Gastroesophageal sphincter (tissue), 3 donors: Measurements from ENCODE around the gene PRKAR1B.

Experiments used
- POLR2A ChIP-seq, 2 donors: fragments of 450-650 bp; IDR thresholded peaks; one replicate each; pipeline ENCODE4 v1.6.1; 2017; ENCODE audit warnings: antibody characterized with exemption in 2 of 2, mild to moderate bottlenecking in 2 of 2, moderate library complexity in 1 of 2
- TF ChIP-seq, protein P1 (sequence below), 4 experiments: fragments of 200-600 bp in 2 of 4; fragments of 450-650 bp in 2 of 4; sonication (generic) in 1 of 4; IDR thresholded peaks; one replicate each; pipeline ENCODE4 v1.5.1; 2017 to 2019; ENCODE audit warnings: antibody characterized with exemption in 4 of 4, mild to moderate bottlenecking in 2 of 4, moderate library complexity in 2 of 4

DNA sequence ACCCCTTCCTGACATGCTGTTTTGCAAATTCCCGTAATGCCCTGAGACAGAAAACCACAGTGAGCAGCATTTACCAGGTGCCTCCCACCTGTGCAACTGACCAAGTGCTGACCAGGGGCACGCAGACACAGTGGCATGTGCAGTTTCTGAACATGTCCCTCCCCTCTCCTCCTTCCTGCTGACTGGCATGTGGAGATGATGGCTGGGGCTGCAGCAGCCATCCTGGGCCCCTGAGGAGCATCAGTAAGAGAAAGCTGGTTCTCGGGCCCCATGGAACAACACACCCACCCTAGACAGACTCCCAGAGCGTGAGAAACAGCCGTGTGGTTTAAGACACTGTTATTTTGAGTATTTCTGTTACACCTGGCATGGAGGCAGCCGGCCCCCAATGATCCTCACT lies 141.2 kb downstream of the PRKAR1B start:
- TF ChIP-seq, protein P1, sequence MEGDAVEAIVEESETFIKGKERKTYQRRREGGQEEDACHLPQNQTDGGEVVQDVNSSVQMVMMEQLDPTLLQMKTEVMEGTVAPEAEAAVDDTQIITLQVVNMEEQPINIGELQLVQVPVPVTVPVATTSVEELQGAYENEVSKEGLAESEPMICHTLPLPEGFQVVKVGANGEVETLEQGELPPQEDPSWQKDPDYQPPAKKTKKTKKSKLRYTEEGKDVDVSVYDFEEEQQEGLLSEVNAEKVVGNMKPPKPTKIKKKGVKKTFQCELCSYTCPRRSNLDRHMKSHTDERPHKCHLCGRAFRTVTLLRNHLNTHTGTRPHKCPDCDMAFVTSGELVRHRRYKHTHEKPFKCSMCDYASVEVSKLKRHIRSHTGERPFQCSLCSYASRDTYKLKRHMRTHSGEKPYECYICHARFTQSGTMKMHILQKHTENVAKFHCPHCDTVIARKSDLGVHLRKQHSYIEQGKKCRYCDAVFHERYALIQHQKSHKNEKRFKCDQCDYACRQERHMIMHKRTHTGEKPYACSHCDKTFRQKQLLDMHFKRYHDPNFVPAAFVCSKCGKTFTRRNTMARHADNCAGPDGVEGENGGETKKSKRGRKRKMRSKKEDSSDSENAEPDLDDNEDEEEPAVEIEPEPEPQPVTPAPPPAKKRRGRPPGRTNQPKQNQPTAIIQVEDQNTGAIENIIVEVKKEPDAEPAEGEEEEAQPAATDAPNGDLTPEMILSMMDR (IDR thresholded peaks at IDR 0.05): no peak
- no peak for TF ChIP-seq POLR2A (IDR thresholded peaks at IDR 0.05)
